ENCODE data around the gene HNF4A.

HNF4A gene

GRCh38 chr20:44418069-44418905 is 62.8 kb downstream of the HNF4A start:
- H3K56ac ChIP-seq (ENCODE audit: low read length) = no peak overlapping the region

GRCh38 chr20:44419131-44419844 is 63.8 kb downstream of the HNF4A start:
- H3K4me3 ChIP-seq (ENCODE audit: low read length) = no peak overlapping the region
- H3K79me1 ChIP-seq (ENCODE audit: low read length) = no peaks in the 10 kb centered on the region
- no peaks in the 10 kb centered on the region for H3K27me3 ChIP-seq (ENCODE audit: insufficient read depth, low read length, poor library complexity)
- H3K4ac ChIP-seq (ENCODE audit: low read depth, low read length) = no peak overlapping the region
- no peak overlapping the region for H4K5ac ChIP-seq (ENCODE audit: low read length)
- H3K36me3 ChIP-seq (ENCODE audit: control insufficient read depth, insufficient read depth, low read length) = no peaks in the 10 kb centered on the region
- H3K4me2 ChIP-seq (ENCODE audit: low read length) = no peak overlapping the region
- no peak overlapping the region for H3K18ac ChIP-seq (ENCODE audit: low read length)
- no peak overlapping the region for H2AK5ac ChIP-seq (ENCODE audit: low read length)
- H2BK120ac ChIP-seq (ENCODE audit: low read depth, low read length) = no peak overlapping the region
- no peak overlapping the region for H3K23ac ChIP-seq (ENCODE audit: low read length)
- H3K9ac ChIP-seq (ENCODE audit: low read length) = no peak overlapping the region
- no peak overlapping the region for H3K56ac ChIP-seq (ENCODE audit: low read length)
- no CpG with 5 or more reads among the region's 13 CpGs for WGBS (ENCODE audit: extremely low coverage, insufficient coverage, low lambda C conversion rate)
- no peak for DNase-seq
- H3K79me2 ChIP-seq (ENCODE audit: control insufficient read depth, insufficient read depth, low read length) = no peaks in the 10 kb centered on the region
- H2BK15ac ChIP-seq (replicated peaks; ENCODE audit: low read depth) = no peak overlapping the region
- no peaks in the 10 kb centered on the region for H3K4me1 ChIP-seq (ENCODE audit: control insufficient read depth, low read depth, low read length)
- no peak overlapping the region for H3K27ac ChIP-seq (ENCODE audit: low read depth, low read length)
- H4K8ac ChIP-seq (ENCODE audit: low read depth, low read length) = no peak overlapping the region
- no peak overlapping the region for H2BK5ac ChIP-seq (ENCODE audit: low read length)

More at GRCh38 chr20:44418069-44418905, 62.8 kb downstream of the HNF4A start:
- Histone ChIP-seq H3K4me1 (ENCODE audit: control insufficient read depth, low read depth, low read length) (no peaks in the 10 kb centered on the region), H3K79me1 (ENCODE audit: low read length) (no peaks in the 10 kb centered on the region), H2BK15ac (replicated peaks; ENCODE audit: low read depth) (no peak overlapping the region), H2BK120ac (ENCODE audit: low read depth, low read length) (no peak overlapping the region), H4K5ac (ENCODE audit: low read length) (no peak overlapping the region), H3K4ac (ENCODE audit: low read depth, low read length) (no peak overlapping the region), H3K4me3 (ENCODE audit: low read length) (no peak overlapping the region), H4K8ac (ENCODE audit: low read depth, low read length) (no peak overlapping the region), H2AK5ac (ENCODE audit: low read length) (no peak overlapping the region), H2BK5ac (ENCODE audit: low read length) (no peak overlapping the region), H3K36me3 (ENCODE audit: control insufficient read depth, insufficient read depth, low read length) (no peaks in the 10 kb centered on the region), H3K23ac (ENCODE audit: low read length) (no peak overlapping the region), H3K4me2 (ENCODE audit: low read length) (no peak overlapping the region), H3K18ac (ENCODE audit: low read length) (no peak overlapping the region), H3K27ac (ENCODE audit: low read depth, low read length) (no peak overlapping the region), H3K9ac (ENCODE audit: low read length) (no peak overlapping the region), H3K79me2 (ENCODE audit: control insufficient read depth, insufficient read depth, low read length) (no peaks in the 10 kb centered on the region), H3K27me3 (ENCODE audit: insufficient read depth, low read length, poor library complexity) (no peaks in the 10 kb centered on the region)
- no peak for DNase-seq
- no CpG with 5 or more reads among the region's 13 CpGs for WGBS (ENCODE audit: extremely low coverage, insufficient coverage, low lambda C conversion rate)

GRCh38 chr20:44420497-44420896 is 65.0 kb downstream of the HNF4A start:
- Histone ChIP-seq H4K8ac (ENCODE audit: low read depth, low read length) (no peak overlapping the region), H3K18ac (ENCODE audit: low read length) (no peak overlapping the region), H2BK15ac (replicated peaks; ENCODE audit: low read depth) (no peak overlapping the region), H4K5ac (ENCODE audit: low read length) (no peak overlapping the region), H2BK120ac (ENCODE audit: low read depth, low read length) (no peak overlapping the region), H3K27ac (ENCODE audit: low read depth, low read length) (no peak overlapping the region), H3K4ac (ENCODE audit: low read depth, low read length) (no peak overlapping the region), H3K27me3 (ENCODE audit: insufficient read depth, low read length, poor library complexity) (no peaks in the 10 kb centered on the region), H3K23ac (ENCODE audit: low read length) (no peak overlapping the region), H3K4me2 (ENCODE audit: low read length) (no peak overlapping the region), H3K36me3 (ENCODE audit: control insufficient read depth, insufficient read depth, low read length) (no peaks in the 10 kb centered on the region), H3K9ac (ENCODE audit: low read length) (no peak overlapping the region), H3K4me3 (ENCODE audit: low read length) (no peak overlapping the region), H3K79me1 (ENCODE audit: low read length) (no peaks in the 10 kb centered on the region), H3K56ac (ENCODE audit: low read length) (no peak overlapping the region), H2AK5ac (ENCODE audit: low read length) (no peak overlapping the region), H3K79me2 (ENCODE audit: control insufficient read depth, insufficient read depth, low read length) (no peaks in the 10 kb centered on the region), H3K4me1 (ENCODE audit: control insufficient read depth, low read depth, low read length) (no peaks in the 10 kb centered on the region), H2BK5ac (ENCODE audit: low read length) (no peak overlapping the region)
- no peak for DNase-seq
- no CpG with 5 or more reads among the region's 4 CpGs for WGBS (ENCODE audit: extremely low coverage, insufficient coverage, low lambda C conversion rate)

- Histone ChIP-seq H2BK15ac (replicated peaks; ENCODE audit: low read depth) (no peak overlapping the region), H2BK120ac (ENCODE audit: low read depth, low read length) (no peak overlapping the region), H3K4me2 (ENCODE audit: low read length) (no peak overlapping the region), H3K79me2 (ENCODE audit: control insufficient read depth, insufficient read depth, low read length) (no peaks in the 10 kb centered on the region), H3K18ac (ENCODE audit: low read length) (no peak overlapping the region), H4K8ac (ENCODE audit: low read depth, low read length) (no peak overlapping the region), H2BK5ac (ENCODE audit: low read length) (no peak overlapping the region), H3K23ac (ENCODE audit: low read length) (no peak overlapping the region), H4K5ac (ENCODE audit: low read length) (no peak overlapping the region), H3K56ac (ENCODE audit: low read length) (no peak overlapping the region), H3K79me1 (ENCODE audit: low read length) (no peaks in the 10 kb centered on the region), H3K4ac (ENCODE audit: low read depth, low read length) (no peak overlapping the region), H2AK5ac (ENCODE audit: low read length) (no peak overlapping the region), H3K36me3 (ENCODE audit: control insufficient read depth, insufficient read depth, low read length) (no peaks in the 10 kb centered on the region), H3K4me3 (ENCODE audit: low read length) (no peak overlapping the region), H3K4me1 (ENCODE audit: control insufficient read depth, low read depth, low read length) (no peaks in the 10 kb centered on the region), H3K9ac (ENCODE audit: low read length) (no peak overlapping the region), H3K27ac (ENCODE audit: low read depth, low read length) (no peak overlapping the region), H3K27me3 (ENCODE audit: insufficient read depth, low read length, poor library complexity) (no peaks in the 10 kb centered on the region)
- DNase-seq = no peak
- WGBS (ENCODE audit: extremely low coverage, insufficient coverage, low lambda C conversion rate) = no CpG with 5 or more reads among the region's 3 CpGs
Observed at GRCh38 chr20:44422083-44422482, 66.6 kb downstream of the HNF4A start.

- no peak overlapping the region for H3K56ac ChIP-seq (ENCODE audit: low read length)
- H3K36me3 ChIP-seq (ENCODE audit: control insufficient read depth, insufficient read depth, low read length) = no peaks in the 10 kb centered on the region
- DNase-seq = no peak
- no peak overlapping the region for H3K9ac ChIP-seq (ENCODE audit: low read length)
- H3K4me2 ChIP-seq (ENCODE audit: low read length) = no peak overlapping the region
- H3K4me1 ChIP-seq (ENCODE audit: control insufficient read depth, low read depth, low read length) = no peaks in the 10 kb centered on the region
- no CpG with 5 or more reads among the region's 5 CpGs for WGBS (ENCODE audit: extremely low coverage, insufficient coverage, low lambda C conversion rate)
- no peak overlapping the region for H2BK120ac ChIP-seq (ENCODE audit: low read depth, low read length)
- no peak overlapping the region for H4K5ac ChIP-seq (ENCODE audit: low read length)
- no peak overlapping the region for H3K27ac ChIP-seq (ENCODE audit: low read depth, low read length)
- no peak overlapping the region for H2AK5ac ChIP-seq (ENCODE audit: low read length)
- H3K18ac ChIP-seq (ENCODE audit: low read length) = no peak overlapping the region
- H3K79me2 ChIP-seq (ENCODE audit: control insufficient read depth, insufficient read depth, low read length) = no peaks in the 10 kb centered on the region
- no peaks in the 10 kb centered on the region for H3K27me3 ChIP-seq (ENCODE audit: insufficient read depth, low read length, poor library complexity)
- no peaks in the 10 kb centered on the region for H3K79me1 ChIP-seq (ENCODE audit: low read length)
- no peak overlapping the region for H3K4me3 ChIP-seq (ENCODE audit: low read length)
- no peak overlapping the region for H2BK5ac ChIP-seq (ENCODE audit: low read length)
- no peak overlapping the region for H3K23ac ChIP-seq (ENCODE audit: low read length)
- H2BK15ac ChIP-seq (replicated peaks; ENCODE audit: low read depth) = no peak overlapping the region
- no peak overlapping the region for H4K8ac ChIP-seq (ENCODE audit: low read depth, low read length)
- H3K4ac ChIP-seq (ENCODE audit: low read depth, low read length) = no peak overlapping the region
Observed at GRCh38 chr20:44423480-44423879, 68.0 kb downstream of the HNF4A start.
